ENCODE results near the gene STBD1.

STBD1 gene

DNA sequence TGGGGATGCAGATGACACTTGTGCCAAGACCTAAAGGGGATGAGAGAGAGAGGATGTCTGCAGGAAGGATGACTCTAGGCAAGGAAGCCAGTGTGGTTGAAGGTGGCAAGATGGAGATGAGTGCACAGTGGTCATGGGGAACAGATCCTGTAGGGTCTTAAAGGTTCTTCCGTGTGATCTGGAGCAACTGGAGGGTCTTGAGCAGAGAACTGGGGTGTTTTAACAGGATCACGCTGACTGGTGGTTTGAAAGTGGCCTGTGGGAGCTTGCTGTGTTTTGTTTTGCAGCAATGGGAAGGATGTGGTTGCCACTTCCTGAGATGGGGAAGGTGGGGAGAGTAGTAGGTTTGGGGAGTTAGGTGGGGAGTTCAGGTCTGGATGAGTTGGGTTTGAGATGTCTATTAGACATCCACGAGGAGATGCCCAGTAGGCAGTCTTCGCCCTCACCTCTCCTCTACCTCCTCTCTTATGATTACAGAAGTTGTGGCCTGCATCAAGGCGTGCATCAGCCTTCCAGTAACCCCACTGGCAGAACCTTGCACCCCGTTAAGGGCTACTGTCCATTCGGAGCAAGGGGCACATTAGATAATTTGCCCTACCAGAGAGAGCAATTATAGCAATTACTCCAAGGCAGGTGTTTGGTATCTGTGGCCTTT lies 1.4 kb upstream of the STBD1 start:
- H3K9me3 ChIP-seq = no peaks in the 10 kb centered on the region
- H3K36me3 ChIP-seq = no peaks in the 10 kb centered on the region
- DNase-seq = no peak
- H3K27me3 ChIP-seq = no peaks in the 10 kb centered on the region; the same call in 1 of the 2 replicates
- no peak overlapping the region; the same call in 1 of the 2 replicates for H3K4me3 ChIP-seq (ENCODE audit: low read depth, low read length)
- H3K4me1 ChIP-seq = peaks cover 12% of the 10 kb centered on the region
- TF ChIP-seq CTCF (IDR thresholded peaks at IDR 0.05; ENCODE audit: low read depth, low read length) = no peak

- peak; percentile 46 for DNase-seq
- Histone ChIP-seq H3K27me3 (no peaks in the 10 kb centered on the region; the same call in 1 of the 2 replicates), H3K4me1 (peaks cover 19% of the 10 kb centered on the region), H3K36me3 (no peaks in the 10 kb centered on the region), H3K9me3 (no peaks in the 10 kb centered on the region), H3K4me3 (ENCODE audit: low read depth, low read length) (peak overlapping the region; percentile 72)
- 0 out of 2 replicates have a peak, but pooled peaks have one; percentile 24 for TF ChIP-seq CTCF (IDR thresholded peaks at IDR 0.05; ENCODE audit: low read depth, low read length)
These were observed 538 bp downstream of the STBD1 start for GRCh38 chr4:76306882-76307659.

DNA sequence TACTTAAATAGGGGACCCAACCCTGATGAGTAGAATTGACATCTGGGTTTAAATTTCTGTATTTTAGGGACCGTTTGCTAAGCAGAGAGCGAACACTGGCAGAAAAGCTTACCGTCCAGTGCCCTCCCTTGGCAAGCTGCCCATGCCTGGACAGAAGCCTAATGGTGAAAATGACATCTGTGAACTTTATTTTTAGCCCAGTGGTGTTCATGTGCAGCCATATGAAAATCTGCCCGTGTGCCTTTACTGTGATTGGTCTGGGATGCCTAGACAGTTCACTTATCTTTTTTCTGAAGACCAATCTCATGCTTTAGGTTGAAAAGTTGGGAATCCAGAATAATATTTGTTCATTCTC lies 1.1 kb downstream of the STBD1 start:
- TF ChIP-seq CTCF (IDR thresholded peaks at IDR 0.05; ENCODE audit: low read depth, low read length) = no peak
- no peaks in the 10 kb centered on the region for H3K9me3 ChIP-seq
- peak overlapping the region; percentile 72; the same call in 1 of the 2 replicates for H3K4me3 ChIP-seq (ENCODE audit: low read depth, low read length)
- H3K4me1 ChIP-seq = peaks cover 19% of the 10 kb centered on the region
- peak; percentile 17 for DNase-seq
- no peaks in the 10 kb centered on the region; the same call in 1 of the 2 replicates for H3K27me3 ChIP-seq
- no peaks in the 10 kb centered on the region for H3K36me3 ChIP-seq

DNA sequence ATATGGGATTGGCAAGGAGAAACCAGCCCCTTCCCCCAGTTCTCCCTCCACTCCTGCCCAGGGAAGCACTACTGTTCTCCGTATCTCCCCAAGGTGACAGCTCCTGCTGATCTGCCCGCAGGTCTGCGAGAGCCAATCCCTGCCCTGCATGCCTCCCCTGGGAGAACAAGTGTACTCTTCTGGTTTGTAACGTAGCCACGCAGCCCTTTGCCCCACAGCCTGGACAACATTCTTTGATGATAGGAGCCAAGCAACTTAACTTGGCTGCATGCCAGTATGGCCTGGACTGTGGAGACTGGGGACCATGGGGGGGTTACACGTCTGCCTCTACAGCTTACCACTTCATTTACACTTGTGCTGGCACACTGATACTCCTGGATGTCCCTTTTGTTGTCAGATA lies 2.0 kb downstream of the STBD1 start:
- H3K4me3 ChIP-seq (ENCODE audit: low read depth, low read length) = no peak overlapping the region
- H3K27me3 ChIP-seq = no peaks in the 10 kb centered on the region; the same call in 1 of the 2 replicates
- H3K9me3 ChIP-seq = no peaks in the 10 kb centered on the region
- peak; percentile 65 for DNase-seq
- peaks cover 19% of the 10 kb centered on the region for H3K4me1 ChIP-seq
- no peak for TF ChIP-seq CTCF (IDR thresholded peaks at IDR 0.05; ENCODE audit: low read depth, low read length)
- no peaks in the 10 kb centered on the region for H3K36me3 ChIP-seq

- Histone ChIP-seq H3K27me3 (no peaks in the 10 kb centered on the region; the same call in 1 of the 2 replicates), H3K36me3 (no peaks in the 10 kb centered on the region), H3K4me1 (peaks cover 19% of the 10 kb centered on the region), H3K9me3 (no peaks in the 10 kb centered on the region), H3K4me3 (ENCODE audit: low read depth, low read length) (no peak overlapping the region)
- no peak for TF ChIP-seq CTCF (IDR thresholded peaks at IDR 0.05; ENCODE audit: low read depth, low read length)
- no peak for DNase-seq
These were observed 3.5 kb downstream of the STBD1 start for GRCh38 chr4:76309939-76310550.

All from BE2C (cell line).